ENCODE results near the gene FBXO24.
A peak's percentile ranks its signal among the peaks of the same experiment; 100 is the strongest.

FBXO24 gene

DNA sequence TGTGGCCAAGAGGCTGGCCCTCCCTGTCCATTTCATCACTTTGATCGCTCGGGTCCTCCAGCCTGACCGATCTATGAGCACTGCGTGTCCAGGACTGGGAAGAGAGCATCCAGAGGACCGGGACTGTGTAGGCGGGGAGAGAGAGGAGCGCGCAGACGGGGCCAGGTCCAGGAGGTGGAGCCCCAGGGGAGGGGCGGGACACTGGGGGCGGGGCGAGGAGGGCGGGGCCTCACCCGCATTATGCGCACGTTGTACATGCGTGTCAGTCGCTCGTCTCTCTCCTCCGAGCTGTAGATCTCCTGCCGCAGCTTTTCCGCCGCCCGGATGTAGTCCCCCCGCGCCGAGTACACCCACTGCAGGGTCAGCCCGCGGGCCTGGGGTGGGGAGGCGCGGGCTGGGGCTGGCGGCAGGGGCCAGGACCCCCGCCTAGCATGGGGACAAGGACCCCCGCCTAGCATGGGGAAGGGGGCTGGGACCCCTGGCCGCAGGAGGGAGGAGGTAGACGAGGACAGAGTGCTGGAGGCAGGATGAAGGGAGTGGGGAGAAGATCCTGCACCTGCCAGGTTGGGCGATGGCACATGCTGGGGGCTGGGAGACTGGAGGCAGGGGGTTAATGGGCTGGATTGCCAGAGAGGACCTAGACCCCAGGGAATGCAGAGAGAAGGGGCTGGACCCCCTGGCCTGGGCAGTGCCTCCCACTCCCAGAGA, 40.6 kb downstream of the FBXO24 start:
- peak; percentile 40 for DNase-seq

DNA sequence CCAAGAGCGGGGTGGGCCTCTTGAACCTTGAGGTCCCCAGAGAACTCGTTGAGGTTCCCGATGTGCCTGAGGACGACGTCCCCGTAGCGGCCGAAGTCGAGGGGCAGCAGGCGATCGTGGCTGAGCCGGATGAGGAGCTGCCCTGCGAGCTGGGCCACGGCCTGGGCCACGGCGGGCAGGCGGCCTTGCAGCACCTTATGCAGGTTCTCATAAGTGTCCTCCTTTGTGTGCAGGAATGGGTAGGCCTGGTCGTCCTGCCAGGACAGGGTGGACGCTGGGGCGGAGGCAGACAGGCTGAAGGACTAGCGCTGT, 41.1 kb downstream of the FBXO24 start:
- no peak for DNase-seq

DNA sequence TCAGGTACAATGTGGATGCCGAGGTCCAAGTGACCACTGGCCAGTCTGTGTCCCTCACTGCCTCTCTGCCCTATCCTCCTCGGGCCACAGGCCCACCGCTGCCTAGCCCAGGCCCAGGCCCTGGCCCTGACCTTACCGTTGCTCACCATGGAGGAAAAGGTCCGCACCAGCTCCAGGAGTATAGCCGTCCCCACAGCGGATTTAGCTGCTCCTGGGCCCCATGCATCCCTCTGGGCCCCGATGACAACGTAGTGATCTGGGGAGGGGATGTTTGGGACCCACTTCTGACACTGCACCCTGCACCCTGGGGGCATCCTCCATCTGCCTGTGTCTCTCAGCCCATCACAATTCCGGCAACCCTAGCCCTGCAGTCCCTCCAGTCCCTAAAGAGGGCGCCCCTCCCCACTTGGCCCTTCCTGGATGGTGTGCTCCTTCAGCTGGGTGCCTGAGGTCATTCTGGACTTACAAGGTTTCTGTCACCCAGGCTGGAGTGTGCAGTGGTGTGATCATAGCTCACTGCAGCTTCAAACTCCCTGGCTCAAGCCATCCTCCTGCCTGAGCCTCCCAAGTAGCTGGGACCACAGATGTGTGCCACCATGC, 43.1 kb downstream of the FBXO24 start:
- DNase-seq, result no peak

DNA sequence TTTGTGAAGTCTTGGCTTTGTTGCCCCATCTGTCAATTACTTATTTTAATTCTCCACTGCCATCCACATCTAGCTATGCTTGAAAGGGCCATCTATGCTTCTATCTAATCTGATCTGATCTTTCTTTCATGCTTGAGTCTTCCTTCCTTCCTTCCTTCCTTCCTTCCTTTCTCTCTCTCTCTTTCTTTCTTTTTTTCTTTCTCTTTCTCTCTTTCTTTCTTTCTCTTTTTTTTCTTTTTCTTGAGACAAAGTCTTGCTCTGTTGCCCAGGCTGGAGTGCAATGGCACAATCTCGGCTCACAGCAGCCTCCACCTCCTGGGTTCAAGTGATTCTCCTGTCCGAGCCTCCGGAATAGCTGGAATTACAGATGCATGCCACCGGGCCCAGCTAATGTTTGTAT, 43.9 kb downstream of the FBXO24 start:
- no peak for DNase-seq

DNA sequence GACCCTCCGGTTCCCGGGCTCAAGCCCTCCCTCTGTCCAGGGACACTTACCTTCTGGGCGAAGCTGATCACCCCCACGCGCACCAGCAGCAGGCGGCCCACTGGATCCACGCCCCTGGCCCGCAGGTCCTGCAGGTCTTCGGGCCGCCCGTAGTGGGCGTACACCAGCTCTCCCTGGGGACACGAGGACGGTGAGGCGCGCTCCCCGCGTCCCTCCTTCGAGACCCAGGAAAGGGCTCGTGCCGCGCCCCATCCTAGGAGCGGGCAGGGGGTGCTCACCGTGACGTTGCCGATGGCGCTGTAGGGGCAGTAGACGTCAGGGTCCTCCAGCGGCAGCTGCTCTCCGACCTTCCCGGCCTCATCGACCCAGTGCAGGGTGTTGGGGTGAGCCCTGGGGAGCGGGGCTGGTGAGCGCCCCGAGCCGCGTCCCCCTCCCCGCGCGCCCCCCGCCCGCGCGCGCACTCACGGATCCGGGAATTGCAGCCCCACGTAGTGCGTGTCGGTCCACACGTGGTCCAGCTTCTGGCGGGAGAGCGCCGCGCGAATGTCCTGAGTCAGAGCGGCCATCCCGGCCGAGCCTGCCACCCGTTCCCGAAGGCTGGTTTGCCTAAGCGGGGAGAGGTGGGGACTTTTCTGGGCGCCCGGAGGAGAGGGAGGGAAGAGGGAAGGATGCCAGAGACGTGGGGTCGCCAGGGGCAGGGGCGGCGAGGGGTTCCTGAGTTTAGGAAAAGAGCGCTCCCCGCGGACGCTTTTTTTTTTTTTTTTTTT, 47.0 kb downstream of the FBXO24 start:
- DNase-seq, result no peak

DNA sequence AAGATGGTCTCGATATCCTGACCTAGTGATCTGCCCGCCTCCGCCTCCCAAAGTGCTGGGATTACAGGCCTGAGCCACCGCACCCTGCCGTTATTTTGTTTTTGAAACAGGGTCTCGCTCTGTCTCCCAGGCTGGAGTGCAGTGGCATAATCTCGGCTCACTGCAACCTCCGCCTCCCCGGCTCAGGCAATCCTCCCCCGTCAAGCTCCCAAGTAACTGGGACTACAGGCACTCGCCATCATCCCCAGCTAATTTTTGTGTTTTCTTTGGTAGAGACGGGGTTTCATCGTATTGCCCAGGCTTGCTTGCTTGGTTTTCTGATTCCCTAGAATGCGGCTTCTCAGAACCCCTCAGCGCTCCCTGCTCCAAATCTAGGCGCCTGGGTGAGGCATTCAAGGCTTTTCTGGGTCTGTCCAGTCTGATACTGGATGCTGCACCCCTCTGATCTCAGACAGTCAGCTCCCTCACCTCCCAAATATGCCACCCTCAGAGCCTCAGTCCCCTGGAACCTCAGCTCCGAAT, 53.9 kb downstream of the FBXO24 start:
- no peak for DNase-seq

DNA sequence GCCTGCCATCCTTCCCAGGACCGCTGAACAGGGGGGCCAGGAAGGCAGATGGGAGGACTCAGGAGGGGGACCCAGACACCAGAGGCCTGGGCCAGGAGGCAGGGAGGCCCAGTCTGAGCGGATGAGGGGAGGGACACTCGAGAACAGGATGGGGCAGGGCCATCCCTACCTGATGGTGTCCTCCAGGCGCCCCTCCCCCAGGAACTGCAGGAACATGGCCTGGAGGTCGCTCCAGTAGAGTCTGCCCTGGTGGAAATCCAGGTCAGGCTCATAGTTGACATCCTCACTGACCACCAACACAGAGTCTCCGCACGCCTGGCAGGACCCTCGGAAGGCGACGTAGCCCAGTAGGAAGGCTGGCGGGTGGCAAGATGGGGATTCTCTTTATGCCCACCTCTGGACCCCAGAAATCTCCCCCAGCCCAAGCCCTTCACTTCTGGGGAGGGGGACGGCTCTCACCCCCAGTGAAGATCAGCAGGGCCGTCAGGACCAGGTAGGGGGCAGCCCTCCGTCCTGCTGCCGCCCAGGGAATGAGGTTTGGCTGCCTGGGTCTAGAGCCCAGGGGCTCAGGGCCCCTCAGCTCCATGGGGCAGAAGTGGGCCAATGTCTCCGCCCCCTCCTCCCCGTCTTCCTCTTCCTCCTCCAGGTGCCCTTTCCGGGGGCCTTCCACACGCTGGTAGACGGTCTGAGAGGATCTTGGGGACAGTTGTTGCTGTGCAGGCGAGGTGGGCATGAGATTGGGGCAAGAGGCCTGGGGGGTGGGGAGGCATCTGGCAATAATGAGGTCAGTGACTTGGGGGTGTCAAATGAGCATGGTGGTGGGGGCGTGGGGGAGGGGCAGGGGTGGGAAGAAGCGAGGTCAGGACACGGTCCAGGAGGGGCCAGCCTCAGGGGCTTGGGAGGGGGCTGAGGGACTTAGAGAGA, 54.7 kb downstream of the FBXO24 start:
- no peak for DNase-seq

DNA sequence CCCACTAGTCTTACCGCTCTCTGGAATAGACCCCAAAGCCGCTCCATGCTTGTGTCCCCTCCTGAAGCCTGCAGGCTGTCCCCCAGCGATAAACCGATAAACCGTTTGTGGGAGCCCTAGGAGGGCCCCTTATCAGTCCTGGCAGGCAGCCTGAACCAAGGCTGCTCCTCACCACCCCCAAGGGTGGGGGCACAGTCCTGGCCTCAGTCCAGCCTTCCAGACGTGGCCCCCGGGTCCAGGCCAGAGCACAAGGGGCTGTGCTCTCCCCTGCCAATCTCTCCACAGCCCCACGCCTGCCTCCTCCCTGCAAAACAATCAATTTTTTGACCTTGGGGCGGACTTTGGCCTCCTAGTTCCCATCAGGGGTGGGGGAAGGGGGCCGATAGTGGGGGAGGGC, 55.3 kb downstream of the FBXO24 start, which contains the start of gene TFR2:
TSS of gene TFR2 (minus strand) at position 90 of the 397 bp plus-strand sequence. CDS start at position 47, 43 bp downstream.
- DNase-seq, result no peak

DNA sequence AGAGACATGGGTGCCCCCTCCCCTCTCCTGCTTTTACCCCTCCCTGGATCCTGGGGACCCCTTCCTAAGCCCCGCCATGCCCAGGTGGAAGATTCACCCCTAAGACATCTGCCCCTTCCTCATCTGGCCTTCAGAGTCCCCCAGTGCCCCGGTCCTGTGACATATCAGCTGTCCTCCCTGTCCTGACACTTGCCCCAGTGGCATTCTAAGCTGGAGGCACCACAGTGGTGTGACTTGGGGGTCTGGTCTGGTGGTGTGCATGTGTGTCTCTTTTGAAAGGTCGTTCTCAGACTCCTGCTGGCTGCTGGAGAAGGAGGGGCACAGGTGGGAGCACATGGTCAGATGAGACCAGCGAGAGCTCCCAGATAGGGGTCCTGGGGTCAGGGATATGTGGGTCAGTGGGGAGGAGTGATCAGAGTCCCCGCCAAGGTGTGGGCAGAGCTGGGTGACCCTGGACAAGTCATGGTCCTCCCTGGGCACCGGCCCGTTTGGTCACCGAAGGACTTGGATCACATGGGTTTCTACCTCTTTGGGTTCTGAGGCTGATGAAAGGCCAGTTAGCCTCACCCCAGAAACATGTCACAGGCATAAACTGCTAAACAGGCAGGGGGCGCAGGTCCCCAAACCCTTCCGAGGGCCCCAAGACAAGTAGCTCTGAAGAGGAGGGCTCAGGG, 55.9 kb downstream of the FBXO24 start:
- no peak for DNase-seq

DNA sequence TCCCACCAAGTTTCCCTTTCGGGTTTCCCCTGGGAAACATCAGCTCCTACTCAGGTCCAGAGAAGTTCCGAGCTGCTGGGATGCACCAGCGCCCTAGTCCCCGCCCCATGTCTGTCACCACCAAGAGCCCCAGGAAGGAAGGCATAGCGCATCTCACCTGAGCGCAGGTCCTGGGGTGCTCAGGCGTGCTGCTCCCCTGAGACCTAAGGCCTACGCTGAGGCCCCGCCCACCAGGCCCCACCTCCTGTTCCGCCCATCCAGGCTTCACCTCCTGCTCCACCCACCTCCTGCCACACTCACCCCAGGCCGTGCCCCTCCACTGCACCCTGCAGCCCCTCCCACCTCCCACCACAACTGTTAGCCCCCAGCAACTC, 56.4 kb downstream of the FBXO24 start:
- no peak for DNase-seq

DNA sequence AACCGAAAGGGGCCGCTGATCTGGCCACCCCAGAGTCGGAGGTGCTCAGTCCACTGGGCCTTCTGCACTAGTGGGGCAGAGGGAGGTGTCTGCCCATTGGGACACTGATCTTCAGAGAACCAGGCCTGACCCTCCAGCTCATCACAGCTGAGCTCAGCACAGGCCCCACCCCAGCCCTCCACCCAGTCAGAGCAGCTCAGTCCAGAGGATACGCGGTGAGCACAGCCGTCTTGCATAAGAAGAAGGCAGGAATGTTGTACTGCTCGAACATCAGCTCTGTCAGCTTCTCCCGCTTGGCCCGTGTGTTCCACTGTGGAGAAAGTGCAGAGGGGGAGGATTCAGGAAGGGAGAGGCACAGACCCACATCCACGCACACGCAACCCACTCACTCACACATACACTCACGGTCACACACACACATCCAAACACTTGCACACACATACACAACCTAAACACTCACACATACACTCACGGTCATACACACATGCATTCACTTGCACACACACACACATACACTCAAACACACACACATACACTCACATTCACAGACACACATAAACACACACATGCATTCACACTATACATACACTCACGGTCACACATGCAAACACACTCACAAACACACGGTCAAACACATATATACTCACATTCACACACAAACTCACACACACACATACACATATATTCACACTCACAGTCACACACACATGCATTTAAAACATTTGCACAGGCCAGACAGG, 63.9 kb downstream of the FBXO24 start:
- no peak for DNase-seq

All from NCI-H510A (cell line).